ENCODE results near the gene RABGAP1L.
"Not testable (repeated sequence)": the region's sequence is repeated elsewhere in the genome, so short reads cannot be mapped to it uniquely, and the experiment has no call there.

Gene RABGAP1L

DNA sequence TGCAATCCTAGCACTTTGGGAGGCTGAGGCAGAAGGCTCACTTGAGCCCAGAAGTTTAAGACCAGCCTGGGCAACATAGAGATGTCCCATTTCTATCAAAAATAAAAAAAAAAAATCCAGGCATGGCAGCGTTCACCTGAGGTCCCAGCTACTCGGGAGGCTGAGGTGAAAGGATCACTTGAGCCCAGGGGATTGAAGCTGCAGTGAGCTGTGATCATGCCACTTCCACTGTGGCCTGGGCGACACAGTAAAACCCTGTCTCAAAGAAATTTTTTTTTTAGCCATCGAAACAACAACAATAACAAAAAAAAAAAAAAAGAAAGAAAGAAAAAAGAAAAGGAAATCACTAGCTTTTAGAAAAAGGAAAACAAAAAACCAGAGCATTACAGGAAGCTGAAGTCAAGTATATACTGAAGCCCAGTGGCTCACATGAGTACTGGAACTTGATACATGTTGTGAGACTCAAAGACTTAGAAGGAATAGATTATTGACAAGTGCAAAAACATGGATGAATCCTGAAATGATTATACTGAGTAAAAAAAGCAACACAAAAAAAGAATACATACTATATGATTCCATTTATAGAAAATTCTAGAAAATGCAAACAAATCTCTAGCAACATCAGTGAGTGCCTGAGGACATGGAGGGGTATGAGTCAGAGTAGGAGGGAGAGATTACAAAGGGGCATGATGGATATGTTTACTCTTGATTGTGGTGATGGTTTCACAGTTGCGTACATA lies 6.1 kb upstream of the RABGAP1L start:
- DNase-seq (ENCODE audit: low read depth), result no peak

DNA sequence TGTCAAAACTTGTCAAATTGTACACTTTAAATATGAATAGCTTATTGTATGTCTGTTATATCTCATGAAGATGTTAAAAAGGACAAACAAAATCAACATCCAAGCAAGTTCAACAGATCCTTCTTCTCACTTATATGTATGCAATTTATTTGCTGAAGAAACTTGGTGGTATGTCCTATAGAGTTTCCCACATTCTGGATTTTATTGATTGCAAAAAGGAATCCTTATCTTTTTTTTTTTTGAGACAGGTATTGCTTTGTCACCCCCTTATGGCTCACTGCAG lies 5.6 kb upstream of the RABGAP1L start:
- no peak for DNase-seq (ENCODE audit: low read depth)

DNA sequence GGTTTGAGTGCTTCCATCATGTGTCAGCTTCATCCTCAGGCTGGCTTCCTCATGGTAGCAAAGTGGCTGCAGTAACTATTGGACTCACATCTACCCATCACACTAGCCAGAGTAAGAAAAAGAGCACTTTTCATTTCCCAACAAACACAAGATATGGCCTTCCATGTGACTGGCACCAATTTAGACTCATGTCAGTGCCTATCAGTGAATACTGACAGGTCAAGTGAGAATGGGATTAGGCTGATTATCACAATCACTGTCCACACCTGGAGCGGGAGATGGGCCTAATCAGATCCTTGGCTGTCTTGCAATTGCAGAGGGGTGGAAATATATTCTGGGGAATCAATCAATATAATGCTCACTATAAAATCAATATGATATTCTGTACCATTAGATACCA lies 2.9 kb upstream of the RABGAP1L start:
- no peak for DNase-seq (ENCODE audit: low read depth)

DNA sequence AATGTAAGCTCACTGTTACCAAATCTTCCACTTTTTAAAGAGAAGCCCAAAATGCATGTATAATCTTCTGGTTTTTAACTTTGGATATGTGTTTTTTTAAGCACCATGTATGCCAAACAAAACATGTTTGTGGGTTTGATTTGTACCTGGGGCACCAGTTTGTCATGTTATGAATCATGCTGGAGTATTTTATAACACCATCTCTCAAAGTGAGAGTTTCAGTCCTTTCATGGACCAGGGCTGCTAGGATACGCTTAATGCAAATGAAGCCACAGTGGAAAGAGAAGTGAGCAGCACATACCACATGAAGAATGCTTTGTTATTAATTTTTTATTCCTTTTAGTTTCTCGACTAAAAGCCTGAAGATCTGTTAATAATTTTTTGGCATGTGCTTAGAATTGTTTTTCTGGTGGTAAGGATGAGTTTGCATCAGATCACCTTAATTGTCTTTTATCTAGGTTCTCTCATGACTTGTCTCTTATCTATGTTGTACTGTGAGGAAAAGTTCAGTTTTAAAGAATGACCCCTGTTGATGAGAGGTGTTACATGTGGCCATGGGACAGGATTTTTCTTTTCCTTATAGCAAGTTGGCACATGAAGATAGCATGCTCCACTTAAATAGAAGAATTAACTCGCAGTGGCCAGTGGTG lies 2.0 kb upstream of the RABGAP1L start:
- no peak for DNase-seq (ENCODE audit: low read depth)

DNA sequence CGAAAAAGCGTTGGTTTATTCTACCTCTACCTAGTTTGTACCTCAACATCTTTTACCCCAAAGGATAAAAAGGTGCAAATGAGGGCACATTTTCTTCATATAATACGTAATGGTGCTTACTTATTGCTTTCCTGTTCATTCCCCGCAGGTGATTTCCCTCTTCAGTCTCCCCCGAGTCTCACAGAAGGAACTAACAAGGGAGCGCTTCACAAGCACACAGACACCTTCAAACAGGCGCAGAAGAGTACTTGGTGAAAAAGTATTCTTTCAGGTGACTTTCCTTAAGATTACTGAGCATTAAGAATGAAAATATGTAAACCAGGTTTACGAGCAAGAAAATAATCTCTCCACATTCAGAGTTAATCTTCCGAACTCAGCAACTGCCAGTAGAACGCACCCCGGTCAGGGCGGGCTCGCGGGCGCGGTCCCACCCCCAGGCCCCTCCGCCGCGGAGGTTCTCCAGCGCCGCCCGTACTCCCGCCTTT lies 511 bp upstream of the RABGAP1L start:
- DNase-seq (ENCODE audit: low read depth), result peak; percentile 36

DNA sequence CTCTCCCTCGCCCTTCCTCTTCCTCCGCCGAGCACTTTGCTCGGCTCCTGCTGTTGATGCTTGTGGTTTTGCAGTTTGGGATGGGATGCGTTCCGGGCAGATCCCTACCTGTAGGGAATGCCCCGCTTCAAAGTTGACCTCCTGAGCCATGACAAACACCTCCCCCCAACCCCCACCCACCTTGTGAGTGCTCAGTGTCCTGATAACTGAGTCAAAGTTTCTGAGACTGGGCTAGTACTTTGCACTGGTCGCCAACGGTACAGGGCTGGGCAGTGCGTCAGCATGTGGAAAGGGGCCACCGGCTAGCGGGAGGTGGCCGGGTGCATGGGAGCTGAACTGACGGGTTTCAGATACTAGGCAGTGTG lies 771 bp downstream of the RABGAP1L start:
- no peak for DNase-seq (ENCODE audit: low read depth)

DNA sequence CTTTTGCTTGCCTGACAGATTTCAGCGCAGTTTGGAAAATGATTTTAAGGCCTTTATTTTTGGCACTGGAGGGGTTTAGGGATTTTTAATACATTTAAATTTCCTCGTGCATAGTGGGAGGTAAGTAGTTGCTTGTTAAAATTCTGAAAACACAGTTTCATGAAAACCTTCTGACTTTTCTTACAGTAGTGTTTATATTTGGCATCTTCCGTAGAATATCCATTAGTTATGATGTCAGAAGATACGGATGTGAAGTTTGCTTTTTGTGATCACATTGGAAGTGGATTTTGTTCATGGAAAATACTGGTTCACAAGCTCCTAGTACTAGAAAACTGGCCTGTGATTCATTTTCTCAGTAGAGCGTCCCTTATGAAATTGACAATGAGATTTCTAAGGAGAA lies 1.3 kb downstream of the RABGAP1L start:
- no peak for DNase-seq (ENCODE audit: low read depth)

DNA sequence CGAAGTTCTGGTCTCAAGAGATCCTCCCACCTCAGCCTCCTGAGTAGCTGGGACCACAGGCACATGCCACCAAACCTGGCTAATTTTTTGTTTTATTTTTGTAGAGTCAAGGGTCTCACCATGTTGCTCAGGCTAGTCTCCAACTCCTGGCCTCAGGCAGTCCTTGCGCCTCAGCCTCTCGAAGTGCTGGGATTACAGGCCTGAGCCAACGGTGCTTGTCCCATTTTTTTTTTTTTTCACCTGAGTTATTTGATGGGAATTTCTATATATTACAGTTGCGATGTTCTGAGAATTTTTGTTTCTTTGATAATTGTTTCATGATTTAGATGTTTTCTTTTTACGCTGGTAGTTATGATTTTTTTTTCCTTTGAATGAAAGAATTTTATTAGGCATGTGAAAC lies 2.5 kb downstream of the RABGAP1L start:
- DNase-seq (ENCODE audit: low read depth), result no peak

DNA sequence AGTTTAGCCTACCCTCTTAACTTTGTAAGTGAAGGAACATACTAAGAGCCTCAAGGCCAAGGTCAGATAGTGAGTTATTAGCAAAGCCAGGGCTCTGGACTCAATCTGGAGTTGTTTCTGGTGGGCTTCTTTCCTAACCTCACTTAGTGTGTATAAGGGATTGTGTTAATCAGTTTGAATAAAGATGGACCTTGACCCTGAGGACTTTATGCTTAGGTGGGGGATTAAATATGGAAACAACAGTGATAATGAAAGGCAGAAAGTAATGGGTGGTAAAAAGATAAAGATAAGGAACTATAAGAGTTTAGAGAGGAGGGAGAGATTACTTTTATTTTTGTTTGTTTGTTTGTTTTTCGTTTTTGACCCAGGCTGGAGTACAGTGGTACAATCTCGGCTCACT lies 5.5 kb downstream of the RABGAP1L start:
- DNase-seq (ENCODE audit: low read depth), result no peak

DNA sequence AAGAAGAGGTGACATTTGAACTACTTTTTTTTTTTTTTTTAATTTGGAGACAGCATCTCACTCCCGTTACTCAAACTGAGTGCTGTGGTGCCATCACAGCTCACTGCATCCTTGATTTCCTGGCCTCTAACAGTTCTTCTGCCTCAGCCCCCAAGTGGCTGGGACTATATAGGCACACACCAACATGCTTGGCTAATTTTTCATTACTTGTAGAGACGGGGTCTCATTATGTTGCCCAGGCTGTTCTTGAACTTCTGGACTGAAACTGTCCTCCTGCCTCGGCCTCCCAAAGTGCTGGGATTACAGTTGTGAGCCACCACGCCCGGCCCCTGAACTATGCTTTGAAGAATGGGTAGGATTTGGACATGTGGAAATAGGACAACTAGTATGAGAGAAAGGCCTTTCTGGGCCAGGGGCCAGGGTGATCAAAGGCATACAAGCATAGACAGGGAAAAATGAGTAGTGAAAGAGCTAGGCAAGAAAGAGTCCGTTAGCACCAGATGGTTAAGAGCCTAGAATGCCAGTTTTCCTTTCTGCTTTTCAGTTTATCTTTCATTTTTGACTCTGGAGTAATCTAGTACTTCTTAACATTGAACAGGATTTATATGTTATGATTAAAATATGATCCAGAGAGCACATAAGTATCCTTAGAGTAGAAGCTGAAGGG lies 6.3 kb downstream of the RABGAP1L start:
- no peak for DNase-seq (ENCODE audit: low read depth)

DNA sequence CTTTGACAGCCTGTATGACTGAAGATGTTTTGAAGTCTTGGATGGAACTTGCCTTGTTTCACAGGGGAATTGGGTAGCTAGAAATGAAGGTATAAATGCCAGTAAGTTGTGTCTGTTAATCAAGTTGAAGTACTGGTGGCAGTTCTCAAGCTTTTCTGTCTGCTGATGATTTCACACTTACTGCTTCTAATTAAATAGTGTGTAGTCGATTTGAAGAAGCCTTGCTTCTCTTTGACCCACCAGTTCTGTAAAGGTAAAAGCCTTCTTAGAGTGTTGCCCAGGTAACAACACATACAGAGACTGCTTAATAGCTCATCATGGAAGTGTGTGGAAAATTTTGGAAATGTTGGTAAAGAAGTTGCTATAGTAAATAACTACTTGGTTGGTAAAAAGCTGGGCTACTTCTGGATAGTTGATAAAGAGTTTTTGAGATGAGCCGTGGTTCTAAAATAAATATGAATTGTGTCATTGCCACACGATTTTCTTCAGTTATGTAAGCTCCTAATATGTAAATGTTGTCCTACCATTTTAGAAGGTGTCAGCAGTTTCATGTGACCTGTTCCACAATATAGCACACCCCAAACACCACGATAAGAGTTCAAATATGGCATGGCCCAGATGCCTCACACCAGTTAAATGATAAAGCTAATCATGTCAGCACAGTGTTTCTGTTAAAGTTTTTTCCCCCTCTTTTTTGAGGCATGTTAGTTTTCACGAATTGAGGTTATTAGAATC lies 7.4 kb downstream of the RABGAP1L start:
- no peak for DNase-seq (ENCODE audit: low read depth)

DNA sequence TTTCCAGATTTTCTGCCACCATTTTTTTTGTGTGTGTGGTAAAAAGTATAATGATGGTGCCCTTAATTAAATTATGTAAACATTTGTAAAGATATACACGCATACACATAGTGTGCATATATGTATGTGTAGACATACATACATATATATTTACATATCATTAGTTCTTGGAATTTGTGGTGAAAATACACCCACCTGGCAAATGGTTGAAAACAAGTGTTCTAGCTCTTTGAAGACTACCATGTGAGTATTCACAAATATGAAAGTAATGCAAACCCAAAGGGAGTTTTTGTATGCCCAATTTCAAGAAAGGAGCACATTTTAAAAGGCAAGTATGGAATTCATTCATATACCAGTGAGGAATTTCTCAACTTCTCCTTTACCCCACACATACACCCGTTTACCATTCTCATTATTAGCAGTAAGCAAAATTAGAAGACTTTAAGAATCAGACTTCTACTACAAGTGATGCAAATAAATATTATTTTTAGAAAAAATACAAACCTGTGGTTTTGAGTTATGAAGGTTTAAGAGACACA lies 8.0 kb downstream of the RABGAP1L start:
- DNase-seq (ENCODE audit: low read depth), result no peak

DNA sequence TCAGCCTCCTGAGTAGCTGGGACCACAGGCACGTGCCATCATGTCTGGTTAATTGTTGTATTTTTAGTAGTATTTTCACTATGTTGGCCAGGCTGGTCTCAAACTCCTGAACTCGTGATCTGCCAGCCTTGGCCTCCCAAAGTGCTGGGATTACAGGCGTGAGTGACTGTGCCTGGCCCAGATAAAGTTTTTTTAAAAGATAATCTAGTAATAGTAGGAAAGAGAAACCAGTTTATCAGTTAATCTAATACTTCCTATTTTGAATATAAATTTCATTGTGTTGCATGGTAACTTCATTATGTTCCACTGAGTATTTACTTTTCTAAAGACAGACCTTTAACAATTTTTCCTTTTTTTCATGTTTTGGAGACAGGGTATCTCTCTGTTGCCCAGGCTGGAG lies 10.0 kb downstream of the RABGAP1L start:
- DNase-seq (ENCODE audit: low read depth), result no peak

DNA sequence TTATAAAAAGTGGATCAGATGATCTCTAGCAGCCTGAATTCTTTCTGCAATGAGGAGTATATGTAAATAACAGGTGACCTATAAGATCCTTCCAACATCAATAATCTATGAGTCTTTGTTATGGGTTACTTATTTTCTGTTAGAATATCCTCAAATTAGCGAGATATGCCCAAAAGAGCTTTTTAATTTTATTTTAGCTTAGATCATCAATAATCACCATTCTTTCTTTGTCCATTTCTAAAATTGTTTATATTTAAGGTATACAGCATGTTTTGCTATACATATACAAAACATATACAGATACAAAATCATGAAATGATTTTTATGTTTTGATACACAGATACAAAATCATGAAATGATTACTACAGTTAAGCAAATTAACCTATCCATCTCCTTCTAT lies 11.8 kb downstream of the RABGAP1L start:
- no peak for DNase-seq (ENCODE audit: low read depth)

DNA sequence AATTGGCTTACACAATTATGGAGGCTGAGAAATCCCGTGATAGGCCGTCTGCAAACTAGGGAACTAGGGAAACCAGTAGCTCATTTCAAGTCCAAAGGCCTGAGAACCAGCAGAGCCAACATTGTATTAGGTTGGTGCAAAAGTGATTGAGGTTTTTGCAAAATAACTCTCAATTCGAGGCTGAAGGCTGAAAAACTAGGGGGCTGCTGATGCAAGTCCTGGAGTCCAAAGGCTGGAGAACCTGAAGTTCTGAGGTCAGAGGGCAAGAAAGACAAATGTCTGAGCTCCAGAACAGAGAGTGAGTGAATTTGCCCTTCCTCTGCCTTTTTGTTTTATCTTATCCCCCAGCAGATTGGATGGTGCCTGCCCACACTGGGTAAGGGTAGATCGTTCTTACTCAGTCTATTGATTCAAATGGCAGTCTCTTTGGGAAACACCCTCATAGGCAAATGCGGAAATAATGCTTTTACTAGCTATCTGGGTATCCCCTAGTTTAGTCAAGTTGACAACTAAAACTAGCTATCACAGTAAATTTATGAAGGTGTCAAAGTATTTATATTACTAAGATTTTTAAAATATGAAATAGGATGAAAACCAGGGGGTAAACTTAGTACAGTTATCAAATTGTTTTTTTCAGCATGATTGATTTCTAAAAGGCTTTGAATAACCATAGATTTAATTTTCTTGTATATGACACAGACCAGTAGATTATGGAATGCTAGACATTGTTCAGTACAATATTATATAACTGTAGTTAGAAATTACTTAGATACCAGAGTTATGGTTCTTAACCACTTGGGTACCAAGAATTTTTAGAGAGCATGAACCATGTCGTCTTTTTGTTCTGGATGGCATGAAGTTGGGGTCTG lies 15.4 kb downstream of the RABGAP1L start:
- DNase-seq (ENCODE audit: low read depth), result no peak

DNA sequence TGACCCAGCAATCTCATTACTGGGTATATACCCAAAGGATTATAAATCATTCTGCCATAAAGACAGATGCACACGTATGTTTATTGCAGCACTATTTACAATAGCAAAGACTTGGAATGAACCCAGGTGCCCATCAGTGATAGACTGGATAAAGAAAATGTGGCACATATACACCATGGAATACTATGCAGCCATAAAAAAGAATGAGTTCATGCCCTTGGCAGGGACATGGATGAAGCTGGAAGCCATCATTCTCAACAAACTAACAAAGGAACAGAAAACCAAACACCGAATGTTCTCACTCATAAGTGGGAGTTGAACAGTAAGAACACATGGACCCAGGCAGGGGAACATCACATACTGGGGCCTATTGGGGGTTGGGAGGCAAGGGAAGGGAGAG lies 19.1 kb downstream of the RABGAP1L start:
- not testable (repeated sequence) for DNase-seq (ENCODE audit: low read depth)

DNA sequence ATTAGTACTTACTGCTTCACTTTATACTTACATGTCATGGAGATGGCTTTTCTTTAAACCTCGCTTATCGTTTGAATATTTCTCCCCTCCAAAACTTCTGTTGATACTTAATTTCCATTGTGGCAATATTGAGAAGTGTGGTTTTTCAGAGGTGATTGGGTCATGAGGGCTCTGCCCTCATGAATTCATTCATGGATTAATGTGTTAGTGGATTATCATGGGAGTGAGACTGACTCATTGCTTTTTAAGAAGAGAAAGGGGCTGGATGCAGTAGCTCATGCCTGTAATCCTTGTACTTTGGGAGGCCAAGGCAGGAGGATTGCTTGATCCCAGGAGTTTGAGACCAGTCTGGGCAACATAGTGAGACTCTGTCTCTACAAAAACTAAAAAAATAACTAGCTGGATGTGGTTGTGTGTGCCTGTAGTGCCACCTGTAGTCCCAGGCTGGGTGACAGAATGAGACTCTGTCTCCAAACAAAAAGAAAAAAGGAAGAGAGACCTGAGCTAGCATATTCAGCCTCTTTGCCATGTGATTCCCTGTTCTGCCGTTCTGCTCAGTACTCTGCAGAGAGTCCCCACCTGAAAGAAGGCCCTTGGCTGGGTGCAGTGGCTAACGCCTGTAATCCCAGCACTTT lies 30.2 kb downstream of the RABGAP1L start:
- DNase-seq (ENCODE audit: low read depth), result no peak

DNA sequence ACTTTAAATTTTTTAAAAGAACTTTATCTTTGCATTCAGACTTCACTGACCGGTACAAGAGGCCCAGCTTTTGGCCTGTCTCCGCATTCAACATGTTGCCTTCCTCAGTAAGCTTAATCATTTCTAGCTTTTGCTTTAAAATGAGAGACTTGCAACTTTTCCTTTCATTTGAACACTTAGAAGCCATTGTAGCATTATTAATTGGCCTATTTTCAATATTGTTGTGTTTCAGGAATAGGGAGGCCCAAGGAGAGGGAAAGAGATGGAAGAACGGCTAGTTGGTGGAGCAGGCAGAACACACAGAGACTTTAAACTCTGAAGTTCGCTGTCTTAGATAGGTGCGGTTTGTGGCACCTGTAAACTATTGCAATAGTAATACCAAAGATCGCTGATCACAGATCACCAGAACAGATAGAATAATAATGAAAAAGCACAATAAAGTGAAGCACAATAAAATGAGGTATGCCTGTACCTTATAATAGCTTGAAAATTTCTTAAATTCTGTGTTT lies 31.4 kb downstream of the RABGAP1L start:
- DNase-seq (ENCODE audit: low read depth), result no peak

DNA sequence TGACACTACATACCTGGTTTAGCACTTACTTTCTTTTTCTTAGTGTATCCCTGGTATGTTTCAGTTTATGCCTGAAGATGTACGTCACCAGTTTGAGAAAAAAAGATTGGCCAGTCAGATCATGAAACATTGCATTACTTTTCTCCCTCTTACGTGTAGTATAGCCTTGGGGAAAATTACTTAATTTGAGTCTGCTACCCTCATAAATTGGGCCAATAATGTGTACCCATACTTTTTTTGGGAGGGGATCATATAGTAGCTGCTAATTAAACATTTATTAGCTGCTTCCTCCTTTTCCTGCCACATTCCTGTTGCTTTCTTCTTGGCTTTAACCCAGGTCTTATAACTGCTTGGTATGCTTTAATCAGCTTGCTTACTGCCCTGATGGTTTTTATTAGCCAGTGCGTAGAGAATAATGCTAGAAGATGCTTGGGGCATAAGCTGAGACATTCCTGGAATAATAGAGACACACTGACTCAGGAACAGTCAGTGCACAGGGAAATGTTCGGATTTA lies 32.1 kb downstream of the RABGAP1L start:
- DNase-seq (ENCODE audit: low read depth), result no peak

DNA sequence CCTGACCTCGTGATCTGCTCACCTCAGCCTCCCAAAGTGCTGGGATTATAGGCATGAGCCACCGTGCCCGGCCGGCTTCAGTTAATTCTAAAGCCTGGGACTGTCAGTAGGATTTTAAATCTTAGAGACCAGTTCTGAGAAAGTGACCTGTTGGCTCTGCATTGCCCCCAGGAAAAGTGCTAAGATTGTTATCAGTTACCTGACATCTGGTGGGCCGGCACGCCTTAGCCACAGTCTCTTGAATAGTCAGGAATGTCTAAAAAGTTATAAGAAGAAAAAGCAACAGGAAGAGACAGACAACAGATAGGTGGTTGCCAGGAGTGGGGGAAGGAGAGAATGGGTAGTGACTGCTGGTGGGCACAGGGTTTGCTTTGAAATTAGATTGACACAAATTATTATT lies 35.1 kb downstream of the RABGAP1L start:
- no peak for DNase-seq (ENCODE audit: low read depth)

DNA sequence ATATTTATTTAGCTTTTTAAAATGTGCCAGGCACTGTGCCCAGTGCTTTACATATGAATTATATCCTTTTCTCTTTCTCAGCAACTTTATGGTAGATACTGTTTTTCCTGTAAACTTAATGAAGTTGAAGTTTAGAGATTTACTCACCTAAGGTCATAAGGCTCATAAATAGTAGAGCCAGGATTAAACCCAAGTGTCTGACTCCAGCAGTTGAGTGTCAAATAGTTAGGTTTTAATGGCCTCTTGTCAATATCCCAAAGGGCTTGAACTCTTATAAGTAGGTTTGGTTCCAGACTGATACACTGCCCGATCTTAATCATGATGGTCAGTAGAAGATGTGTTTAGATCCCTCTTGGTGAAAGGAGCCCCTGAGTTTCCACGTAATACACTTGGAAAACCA lies 37.8 kb downstream of the RABGAP1L start:
- DNase-seq (ENCODE audit: low read depth), result no peak
